HepG2 (cell line): Measurements from ENCODE around the gene ZNF467.

Source experiments
- NFIC ChIP-seq: IDR thresholded peaks from 2 replicates; pipeline ENCODE4 v1.6.1; 2012; ENCODE audit warnings: mild to moderate bottlenecking, low read length, inconsistent platforms
- POLR2A ChIP-seq, 2 experiments: IDR thresholded peaks; 2 replicates each; pipeline ENCODE4 v1.6.1; 2011; ENCODE audit warnings: low read depth in 2 of 2, low read length in 2 of 2, mild to moderate bottlenecking in 1 of 2, moderate library complexity in 1 of 2; ENCODE audit not compliant: insufficient read depth in 1 of 2

DNA sequence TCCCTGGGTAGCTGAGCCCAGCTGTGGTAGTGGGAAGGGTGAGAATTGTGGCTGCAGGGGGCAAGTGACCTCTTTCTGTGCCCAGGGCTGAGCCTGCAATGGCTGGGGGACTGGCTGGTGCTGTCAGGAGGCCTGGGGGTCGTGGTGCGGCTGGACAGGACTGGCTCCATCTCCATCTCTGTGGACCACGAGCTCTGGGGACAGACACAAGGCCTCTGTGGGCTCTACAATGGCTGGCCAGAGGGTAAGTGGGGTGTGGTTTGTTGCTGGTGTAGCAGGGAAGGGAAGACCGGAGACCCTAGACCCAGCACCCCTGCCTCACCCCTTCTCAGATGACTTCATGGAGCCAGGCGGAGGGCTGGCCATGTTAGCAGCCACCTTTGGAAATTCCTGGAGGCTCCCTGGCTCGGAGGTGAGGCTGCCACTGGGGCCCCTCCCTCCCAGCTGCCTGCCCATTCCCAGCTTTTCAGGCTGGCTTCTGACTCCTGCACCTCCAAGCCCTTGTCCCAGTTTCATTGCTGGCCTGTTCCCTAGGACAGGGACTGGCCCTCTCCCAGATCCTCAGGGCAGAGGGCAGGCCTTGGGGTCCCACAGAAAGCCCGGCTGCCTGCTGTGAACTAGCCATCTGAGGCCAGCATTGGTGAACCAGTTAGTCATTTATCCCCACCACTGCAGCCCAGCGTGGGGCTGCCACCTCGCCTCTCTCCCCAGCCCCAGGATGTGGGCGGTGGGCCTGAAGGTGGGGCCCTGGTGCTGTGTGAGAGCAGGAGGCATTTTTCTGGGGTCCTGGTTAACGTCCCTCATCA is 5.5 kb upstream of the ZNF467 start:
- no peak for TF ChIP-seq POLR2A (IDR thresholded peaks at IDR 0.05; ENCODE audit: insufficient read depth in 1 of 2, low read depth in 2 of 2, low read length in 2 of 2)
- TF ChIP-seq NFIC, result no peak
